ENCODE data around the gene FGF14. TPM values are rescaled to one million over a fixed set of nuclear protein-coding genes. Genes with fewer than 3 reads are reported as not detected.

The FGF14 gene
- total RNA-seq, 2 experiments from 2014 or later, result not detected

DNA sequence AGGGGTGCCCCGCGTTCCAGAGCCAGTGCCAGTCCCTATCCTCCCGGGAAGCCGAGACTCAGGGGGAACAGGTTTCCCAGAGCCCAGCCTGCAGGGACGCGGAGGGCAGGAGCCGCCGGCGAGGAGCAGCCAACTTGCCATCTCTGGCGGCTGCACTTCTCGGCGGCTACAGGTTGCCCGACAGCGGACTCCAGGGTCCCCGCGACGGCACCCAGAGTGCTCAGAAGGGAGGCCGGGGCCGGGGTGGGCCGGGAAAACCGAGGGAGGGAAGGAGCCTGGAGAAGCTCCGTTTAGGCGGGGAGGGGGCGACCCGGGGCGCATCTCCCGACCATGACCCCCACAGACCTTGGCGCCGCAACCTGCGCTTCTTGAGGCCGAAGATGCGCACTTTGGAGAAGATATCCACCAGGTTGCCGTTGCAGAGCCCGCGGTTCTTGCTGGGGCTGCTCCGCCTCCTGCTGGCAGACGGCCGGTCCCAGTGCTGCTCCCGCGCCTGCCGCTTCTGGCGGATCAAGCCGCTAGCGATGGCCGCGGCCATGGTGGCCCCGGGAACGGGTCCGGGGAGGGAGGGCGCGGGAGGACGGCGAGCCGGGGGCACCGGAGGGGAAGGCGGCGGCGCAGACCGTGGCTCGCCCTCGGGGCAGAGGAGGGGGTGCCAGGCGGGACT, 485.6 kb downstream of the FGF14 start:
- POLR2A ChIA-PET, result no interaction called here
- CTCF ChIA-PET, result no interaction called here

DNA sequence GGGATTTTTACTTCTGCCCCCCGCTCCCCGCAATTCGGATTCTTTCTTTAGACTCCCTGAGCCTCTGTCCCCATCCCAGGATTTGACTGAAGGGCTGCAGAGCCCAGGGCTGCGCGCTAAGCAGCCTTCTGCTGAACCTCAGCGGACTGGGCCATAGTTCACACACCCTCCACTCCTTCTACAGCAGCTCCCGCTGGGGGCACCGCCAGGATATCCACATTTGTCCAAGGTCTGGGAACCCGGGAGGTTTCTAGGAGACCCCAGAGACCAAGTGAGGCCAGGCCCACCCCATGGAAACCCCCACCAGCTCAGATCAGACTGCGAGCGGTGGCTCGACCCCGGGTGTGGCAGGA, 486.1 kb downstream of the FGF14 start:
- ChIA-PET POLR2A (no interaction called here), CTCF (no interaction called here)

DNA sequence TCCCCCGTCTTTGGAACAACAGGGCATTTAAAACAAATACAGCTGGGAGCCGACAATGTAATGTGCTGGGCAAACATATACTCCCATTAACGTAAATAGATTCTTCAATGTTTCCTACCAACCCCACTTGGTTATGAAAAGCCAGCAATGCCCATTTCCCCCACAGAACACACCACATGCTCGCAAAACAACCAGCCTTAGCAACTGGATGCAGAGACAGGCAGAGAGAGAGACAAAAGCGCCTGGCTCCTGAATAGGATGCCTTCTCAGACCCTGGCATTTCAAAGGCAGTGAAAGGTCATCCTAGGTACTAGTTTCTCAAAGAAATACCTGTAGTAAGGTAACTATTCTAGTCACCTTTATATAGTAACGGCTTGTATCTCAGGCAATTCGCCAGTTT, 486.5 kb downstream of the FGF14 start:
- CTCF ChIA-PET, result no interaction called here
- POLR2A ChIA-PET, result no interaction called here

DNA sequence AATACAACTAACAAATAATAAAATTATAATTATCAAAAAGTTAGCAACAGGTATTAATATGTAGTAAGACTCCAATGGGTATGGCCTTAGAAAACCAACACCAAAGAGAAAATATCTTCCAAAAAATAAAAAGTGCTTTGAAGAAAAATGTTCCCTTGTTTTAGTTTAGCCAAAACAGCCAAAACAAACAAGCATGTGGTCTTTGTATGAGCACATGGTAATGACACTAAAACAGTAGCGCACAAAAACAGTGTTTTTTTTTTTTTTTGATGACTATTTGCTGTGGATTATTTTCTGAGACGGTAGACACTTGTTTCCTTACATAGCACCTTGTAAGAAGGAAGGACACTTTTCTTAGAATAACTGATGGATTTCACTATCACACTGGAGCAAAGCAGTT, 490.1 kb downstream of the FGF14 start:
- CTCF ChIA-PET, result no interaction called here
- POLR2A ChIA-PET, result no interaction called here

DNA sequence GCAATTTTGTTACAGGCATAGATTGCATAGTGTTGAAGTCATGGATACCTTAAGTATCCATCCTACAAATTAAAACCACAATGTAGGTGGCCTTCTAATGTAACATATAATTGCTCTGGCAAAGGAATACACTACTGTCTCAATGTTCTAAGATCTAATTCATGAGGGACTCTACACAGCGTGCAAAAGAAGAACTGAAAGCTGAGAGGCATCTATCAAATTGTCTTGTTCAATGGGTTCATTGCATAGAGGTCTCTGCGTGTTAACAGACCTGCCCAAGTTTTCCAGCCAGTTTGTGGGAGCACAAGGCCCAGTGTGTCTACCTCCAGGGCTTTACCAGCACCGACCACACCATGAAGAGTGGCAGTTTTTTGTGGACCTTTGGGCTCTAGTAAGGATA, 498.0 kb downstream of the FGF14 start:
- CTCF ChIA-PET, result no interaction called here
- POLR2A ChIA-PET, result no interaction called here

DNA sequence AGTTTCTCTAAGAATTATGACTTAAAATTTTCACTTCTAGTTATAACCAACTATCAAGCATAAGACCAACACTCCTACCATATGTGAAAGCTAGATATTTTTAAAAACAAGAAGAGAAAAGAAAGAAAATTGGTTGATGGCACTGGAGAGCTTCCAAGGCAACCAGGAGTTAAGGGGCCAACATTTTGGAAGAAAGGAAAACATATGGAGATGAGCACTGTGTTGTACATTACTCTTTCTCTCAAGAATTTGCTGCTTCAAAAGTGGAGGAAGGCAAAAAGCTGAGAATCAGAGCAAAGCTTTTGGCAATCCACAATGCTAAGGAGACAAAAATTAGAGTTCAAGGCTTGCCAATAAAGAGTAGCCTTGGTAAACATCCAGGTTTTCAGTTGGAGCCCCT, 503.2 kb downstream of the FGF14 start:
- POLR2A ChIA-PET, result no interaction called here
- CTCF ChIA-PET, result no interaction called here

DNA sequence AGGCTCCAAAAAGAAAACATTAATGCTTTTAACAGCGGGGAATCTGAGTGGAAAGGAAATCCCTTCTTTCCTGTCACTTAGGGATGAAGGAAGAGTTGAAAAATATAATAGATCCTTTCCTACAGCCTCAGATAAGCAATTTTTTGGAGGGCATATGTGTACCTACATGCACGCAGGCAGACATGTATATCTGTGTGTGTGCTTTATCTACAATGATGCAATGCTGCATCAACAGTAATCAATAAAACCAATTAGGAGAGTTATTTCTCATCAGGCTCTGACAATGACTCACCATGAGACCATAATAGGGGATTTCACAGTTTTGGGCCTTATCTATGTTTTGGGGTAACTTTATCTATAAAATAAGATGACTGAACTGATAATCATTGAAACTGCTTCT, 505.3 kb downstream of the FGF14 start:
- ChIA-PET CTCF (no interaction called here), POLR2A (no interaction called here)

DNA sequence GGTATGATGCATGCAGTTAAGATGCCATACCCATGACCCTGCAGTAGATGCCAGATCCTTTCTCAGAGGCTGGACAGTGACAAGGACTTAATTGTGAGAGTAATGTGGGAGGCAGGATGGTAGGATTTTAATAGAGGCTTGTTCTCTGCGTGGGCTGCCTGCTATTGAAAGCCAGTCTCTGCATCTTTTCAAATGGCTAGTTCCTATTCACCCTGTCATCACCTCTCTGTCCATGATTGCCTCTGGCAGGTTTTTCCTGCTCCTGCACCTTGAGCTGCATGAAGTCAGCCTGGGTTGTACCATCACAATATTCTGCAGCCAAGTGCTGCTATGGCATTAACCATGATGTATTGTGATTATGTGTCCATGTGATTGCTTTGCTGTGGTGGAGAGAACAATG, 508.8 kb downstream of the FGF14 start:
- POLR2A ChIA-PET, result no interaction called here
- CTCF ChIA-PET, result no interaction called here

DNA sequence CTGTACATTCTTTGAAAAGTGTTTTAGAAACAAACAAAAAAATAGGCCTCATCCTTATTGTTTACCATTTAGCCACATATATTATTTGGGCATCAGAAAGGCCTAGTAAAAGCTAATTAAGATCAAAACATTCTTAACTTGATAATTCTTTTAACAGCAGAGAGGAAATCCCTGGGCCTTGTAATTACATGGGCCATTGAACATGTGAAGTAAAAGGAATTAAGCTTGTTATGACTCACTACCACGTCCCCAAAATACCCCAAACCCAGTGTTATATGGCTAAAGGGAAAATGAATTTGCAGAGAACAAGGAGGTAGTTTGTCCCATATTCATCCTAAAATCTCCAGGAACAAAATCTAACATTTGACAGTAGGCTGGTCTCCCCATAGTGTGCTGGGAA, 509.6 kb downstream of the FGF14 start:
- POLR2A ChIA-PET, result no interaction called here
- CTCF ChIA-PET, result no interaction called here

DNA sequence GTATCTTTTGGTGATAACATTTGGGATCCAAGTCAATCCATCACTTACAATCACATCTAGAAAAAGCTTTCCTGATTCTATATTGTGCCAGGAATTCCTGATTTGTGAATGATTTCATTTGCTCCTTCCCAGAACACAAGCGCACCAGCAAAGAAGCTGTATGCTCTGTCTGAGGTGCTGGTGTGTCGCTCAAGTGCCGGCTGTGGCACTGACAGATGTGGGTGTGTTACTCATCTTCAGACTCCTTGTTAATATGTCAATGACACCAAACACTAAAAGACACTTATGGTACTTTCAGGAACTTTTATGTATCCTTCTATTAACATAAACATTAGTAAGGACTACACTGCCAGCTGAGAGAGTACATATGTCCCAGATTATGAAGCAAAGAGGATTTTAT, 520.3 kb downstream of the FGF14 start:
- ChIA-PET POLR2A (no interaction called here), CTCF (no interaction called here)

DNA sequence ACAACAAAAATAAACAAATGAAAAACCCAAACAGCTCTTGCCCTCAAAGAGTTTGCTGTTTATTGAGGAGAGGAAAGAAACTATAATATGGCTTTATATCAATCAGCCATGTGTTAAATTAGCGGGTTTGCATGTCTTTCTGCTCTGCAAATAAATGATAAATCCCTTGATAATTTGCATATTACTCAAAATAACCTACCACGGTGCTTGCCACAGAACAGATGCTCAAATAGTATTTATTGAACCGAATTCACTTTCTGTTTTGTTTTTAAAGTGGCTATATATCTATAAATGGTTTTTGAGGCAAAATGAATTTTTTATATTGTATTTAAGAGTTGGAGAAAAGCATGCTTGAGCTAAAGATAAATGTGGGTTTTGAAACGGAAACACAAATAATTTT, 521.3 kb downstream of the FGF14 start:
- CTCF ChIA-PET, result no interaction called here
- POLR2A ChIA-PET, result no interaction called here

DNA sequence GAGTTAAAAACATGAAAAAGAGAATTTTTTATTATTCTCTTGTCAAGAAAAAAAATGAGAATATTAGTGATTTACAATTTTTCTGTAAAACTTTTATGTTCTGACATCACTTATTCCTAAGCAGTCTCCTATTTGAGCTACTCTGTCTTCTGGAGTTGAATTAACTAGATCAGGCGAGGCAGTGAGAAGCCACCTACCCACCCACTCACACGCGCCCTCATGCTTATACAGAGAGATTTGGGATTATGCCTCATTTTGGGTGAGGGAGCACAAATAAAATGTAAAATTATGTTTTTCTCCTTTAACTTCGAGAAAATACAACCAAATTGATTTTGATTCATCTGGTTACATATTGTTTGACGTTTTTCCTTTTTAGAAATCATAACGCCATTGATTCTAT, 524.9 kb downstream of the FGF14 start:
- CTCF ChIA-PET, result no interaction called here
- POLR2A ChIA-PET, result no interaction called here

DNA sequence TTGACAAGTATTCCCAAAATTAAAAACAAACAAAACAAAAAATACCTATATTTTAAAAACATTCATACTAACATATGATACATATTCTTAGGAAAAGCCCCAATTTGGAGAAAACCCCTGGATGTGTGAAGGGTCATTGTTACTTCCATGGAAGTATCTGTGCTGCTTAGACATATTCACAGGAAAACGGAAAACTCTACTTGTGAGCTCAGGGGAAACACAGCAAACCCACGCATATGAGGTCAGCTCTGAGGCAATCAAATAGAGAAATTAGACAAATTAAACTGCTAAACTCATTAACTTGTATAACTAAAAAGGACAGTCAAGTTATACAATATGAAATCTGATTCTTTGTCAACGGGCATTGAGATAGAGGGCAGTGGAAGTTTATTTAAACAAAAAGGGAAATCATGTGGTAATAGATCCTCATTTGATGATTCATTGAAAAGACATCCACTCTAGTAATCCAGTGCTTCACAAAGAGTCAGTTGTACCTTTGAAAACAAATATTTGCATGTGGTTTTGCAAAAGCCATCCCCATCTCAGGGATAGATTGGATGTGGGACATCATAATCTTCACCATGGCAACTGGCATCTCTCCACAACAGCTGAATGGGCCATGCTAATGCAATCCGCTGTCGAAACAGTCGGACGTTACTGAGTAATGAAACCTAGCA, 526.0 kb downstream of the FGF14 start:
- CTCF ChIA-PET, result no interaction called here
- POLR2A ChIA-PET, result no interaction called here

DNA sequence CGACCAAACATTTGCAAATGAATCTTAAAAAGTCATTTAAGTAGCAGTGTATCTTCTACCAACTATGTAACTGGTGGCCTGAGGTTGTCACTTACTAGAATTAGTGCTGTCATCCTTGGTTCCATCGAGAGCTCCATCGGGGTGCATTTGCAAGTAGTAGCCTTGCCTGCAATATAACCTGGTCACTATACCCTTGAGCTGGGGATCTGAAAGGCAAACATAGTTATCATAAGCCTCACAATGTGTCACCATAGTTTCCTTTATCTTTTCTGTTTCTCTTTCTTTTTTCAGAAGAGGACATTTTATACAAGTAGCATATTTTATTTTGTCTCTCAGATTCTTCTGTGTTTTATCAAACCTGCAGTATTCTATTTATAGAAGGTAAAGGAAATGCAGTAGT, 526.8 kb downstream of the FGF14 start:
- CTCF ChIA-PET, result no interaction called here
- POLR2A ChIA-PET, result no interaction called here

DNA sequence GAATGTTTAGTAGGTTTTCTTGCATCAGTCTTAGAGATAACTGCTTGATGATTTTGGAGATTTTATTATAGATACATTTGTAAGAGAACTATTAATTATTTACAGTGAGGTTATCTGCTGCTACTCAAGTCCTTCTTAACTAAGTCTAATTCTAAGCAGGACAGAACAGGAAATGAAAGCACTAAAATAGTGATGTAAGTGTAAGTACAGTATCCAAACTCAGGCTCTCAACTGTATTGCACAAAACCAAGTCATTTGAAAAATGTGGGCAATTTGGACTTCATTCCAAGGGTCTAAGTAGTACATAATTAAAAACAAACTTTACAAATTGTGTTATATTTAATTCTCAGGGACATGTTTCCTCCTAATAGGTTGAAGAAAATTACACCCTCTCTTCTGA, 532.3 kb downstream of the FGF14 start:
- CTCF ChIA-PET, result no interaction called here
- POLR2A ChIA-PET, result no interaction called here

DNA sequence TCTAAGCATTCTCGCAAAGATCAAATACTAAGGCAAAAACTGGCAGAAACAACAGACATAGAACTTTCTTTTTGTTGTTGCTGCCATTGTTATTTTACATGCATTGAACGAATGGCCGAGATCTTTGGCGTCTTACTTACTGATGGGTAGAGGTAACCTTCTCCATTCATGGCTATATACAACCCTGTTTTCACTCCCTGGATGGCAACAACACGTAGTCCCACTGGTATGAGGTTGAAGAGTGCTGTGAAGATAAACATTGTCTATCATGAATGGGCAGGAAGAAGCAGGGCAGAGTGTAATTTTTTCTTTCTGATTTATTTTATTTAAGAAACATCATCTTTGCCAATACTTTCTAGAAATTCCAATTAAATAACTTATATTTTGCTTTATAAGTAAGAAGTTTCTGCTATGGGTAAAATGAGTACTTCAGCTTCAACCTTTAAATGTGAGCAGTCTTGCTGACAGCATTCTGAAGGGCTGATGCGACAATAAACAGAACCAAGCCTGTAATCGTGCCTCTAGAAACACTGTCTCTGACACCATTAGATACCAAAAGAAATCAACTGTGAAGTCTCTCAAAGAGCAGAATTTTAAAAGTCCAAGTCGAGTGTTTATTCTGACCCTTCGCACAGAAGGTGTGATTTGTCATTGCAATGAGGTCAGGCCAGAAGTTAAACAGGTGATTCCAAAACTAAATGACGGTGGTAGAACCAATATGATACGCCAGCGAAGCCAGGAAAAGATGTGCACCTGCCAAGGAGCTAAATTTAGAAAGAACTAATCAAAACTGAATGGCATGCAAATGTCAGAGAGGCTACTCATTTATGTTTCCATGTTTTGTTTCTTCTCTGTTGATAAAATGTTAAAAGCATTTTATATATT, 533.0 kb downstream of the FGF14 start:
- POLR2A ChIA-PET, result no interaction called here
- CTCF ChIA-PET, result no interaction called here

DNA sequence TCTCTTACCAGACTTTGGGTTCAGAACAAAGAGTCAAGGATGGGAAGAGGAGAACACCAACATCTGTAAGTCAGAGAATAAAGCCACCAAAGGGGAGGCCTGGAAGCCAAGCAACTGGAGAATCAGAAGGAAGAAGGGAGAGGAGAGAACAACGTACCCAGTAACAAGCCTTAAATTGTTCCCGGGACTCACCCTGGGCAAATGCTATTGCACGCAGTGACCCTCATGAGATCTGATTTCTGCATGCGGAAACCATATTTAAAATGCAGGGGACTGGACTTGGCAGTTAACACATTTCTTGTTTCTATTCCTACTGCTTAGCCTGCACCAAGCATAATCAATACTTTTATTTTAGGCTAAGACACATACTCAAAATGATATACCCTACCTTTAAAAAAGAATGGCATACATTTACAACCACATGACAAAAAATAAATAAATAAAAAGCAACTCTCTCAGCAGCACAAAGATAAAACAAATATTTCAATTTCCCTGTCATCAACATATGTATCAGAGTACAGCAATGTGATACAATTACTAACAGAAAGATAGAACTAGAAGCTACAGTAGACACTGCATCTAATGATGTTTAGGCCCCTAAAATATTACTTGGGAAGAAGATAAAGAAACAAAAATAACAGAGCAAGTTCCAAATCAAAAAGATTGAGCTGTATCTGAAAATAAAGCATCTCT, 534.8 kb downstream of the FGF14 start:
- POLR2A ChIA-PET, result no interaction called here

DNA sequence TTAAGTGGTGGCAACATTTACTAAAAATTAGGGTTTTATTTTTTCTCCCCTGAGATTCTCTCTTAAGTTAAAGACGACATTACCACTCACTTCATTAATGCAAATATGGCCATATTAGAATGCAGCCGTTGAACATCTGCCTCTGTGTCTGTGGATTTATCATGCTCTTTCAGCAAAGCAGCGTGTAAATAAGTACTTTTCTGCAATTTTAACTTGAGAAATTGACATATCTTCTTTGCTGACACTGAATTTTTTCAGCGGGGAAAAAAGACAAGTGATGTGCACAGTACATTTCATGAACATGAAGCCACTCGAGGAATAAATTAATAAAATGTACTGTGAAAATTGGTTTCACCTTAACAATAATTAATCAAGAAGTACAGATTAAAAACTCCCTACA, 543.0 kb downstream of the FGF14 start:
- ChIA-PET POLR2A (no interaction called here), CTCF (no interaction called here)

More for the DNA sequence above, 534.8 kb downstream of the FGF14 start:
- CTCF ChIA-PET, result no interaction called here

DNA sequence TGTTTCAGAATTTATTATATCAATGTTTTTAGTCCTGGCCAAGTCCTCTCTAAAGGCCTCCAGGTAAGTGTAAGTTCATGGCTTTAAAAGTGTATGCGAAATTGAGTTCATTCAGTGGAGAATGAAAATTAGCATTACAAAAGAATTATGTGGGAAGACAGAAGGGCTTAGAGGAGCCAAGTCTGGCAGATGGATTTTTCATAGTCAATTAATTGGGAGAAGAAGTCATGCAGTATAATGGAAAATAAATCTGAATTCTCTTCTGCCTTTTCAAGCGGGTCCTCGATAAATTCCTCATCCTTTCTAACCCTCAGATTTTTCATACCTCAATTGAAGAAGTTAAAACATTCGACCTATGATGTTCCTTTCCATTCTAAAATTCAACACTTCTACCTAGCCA, 555.1 kb downstream of the FGF14 start:
- POLR2A ChIA-PET, result no interaction called here
- CTCF ChIA-PET, result no interaction called here

DNA sequence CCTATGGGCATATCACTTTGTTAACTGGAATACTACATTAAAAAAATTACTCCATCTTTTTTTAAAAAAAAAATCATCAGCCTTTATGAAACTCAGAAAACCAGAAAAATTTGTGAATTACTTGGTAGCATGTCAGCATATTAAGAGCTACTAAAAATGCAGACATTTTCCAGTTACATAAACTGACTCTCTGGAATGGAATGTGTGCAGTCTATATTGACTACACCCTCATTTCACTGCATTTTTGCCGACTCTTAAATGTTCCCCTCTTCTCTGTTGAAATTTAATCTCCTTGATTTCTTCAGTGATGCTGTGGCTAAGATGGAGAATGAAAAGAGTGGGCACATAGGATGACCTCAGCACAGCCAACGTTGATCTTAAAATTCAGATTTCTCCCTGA, 555.6 kb downstream of the FGF14 start:
- ChIA-PET CTCF (no interaction called here), POLR2A (no interaction called here)
